ENCODE measurements around the gene DUSP9.
"Not testable (repeated sequence)": the region's sequence is repeated elsewhere in the genome, so short reads cannot be mapped to it uniquely, and the experiment has no call there.

Gene DUSP9

GRCh38 chrX:153673428-153674218, 26.6 kb downstream of the DUSP9 start, which contains the start of gene PNCK:
PNCK (minus strand) TSS chrX:153673813; CDS start chrX:153673076, 737 bp downstream.
- DNase-seq: no peak

- DNase-seq: no peak
Observed at GRCh38 chrX:153674219-153674851, 27.3 kb downstream of the DUSP9 start.

- DNase-seq: no peak
Observed at GRCh38 chrX:153681175-153681574, 34.2 kb downstream of the DUSP9 start.

DNA sequence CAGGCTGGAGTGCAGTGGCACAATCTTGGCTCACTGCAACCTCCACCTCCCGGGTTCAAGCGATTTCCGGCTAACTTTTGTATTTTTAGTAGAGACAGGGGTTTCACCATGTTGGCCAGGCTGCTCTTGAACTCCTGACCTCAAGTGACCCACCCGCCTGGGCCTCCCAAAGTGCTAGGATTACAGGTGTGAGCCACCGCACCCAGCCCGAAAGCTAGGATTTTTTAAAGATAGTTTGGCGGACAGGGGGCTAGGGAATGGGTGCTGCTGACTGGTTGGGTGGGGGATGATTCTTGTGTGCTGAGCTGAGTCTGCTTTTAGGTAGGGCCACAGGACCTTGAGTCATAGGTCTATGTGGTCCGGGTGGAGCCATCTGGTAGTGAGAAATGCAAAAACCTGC, 36.5 kb downstream of the DUSP9 start:
- DNase-seq: not testable (repeated sequence)

DNA sequence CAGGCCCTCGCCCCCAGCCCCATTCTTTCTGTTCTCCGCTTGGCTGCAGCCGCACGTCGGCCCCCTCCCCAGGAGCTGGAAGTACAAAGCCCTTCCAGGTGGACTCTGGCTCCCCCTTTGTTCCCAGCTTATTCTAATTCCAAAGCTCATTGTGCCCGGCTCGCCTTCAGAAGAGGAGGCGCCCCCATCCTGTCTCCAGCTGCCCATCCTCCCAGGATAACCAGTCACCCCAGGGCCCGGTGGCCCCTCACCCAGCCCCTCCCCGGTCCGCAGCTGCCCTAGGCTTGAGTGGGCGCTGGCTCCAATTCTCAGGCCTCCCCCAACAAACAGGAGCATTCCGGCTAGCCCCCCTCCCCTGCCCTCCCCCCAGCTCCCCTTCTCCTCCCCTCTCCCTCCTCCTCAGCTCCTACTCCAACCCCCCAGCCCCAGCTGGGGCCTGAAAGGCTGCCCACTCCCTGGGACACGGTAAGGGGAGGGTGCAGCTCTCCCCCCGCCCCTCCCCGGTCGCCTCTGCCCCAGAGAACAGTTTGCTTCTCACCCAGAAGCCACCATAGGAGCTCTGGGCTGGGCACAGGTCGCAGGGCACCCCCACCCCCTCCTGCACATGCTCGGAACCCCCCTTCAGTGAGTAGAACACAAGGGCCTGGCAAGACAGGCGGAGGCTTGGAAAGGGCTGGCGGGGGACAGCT, 37.6 kb downstream of the DUSP9 start:
- DNase-seq: no peak

DNA sequence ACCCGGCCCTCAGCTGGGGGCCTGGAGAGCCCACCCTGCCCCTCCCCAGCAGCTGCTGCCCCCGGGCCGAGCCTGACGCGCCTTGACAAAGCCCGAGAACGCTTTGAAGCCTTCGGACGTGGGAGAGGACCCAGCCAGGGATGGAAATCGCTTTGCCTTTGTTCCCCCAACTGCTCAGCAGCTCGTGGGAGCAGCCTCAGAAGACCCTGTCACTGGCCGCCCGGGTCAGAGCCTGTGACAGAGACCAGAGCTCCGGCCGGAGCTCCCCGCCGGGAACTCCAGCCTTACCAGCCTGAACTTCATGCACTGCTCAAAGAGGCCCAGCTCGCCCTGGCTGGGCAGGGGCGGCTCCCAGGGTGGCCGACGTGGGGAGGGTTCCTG, 38.1 kb downstream of the DUSP9 start:
- DNase-seq: no peak

GRCh38 chrX:153685751-153686696, 39.0 kb downstream of the DUSP9 start:
- DNase-seq: no peak

DNA sequence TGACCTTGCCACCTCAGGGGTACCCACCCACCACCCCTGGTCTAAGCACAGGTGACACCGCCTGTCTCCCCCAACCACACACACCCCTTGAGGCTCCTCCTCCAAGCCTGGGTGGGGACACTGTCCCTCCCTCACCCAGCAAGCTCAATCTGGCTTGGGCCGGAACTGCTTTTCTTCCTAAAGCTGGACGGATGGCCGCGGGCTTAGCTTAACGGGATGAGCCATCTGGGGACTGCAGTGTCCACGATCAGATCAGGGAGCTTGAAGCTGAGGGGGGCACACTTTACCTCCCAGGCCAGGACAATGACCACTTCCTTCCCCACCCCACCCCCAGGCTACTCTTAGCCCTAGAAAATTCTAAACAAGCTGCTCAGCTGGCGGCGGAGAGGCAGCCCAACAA, 39.7 kb downstream of the DUSP9 start:
- DNase-seq: no peak

- peak; percentile 71 for DNase-seq
Observed at GRCh38 chrX:153687121-153688039, 40.4 kb downstream of the DUSP9 start, which contains the start of gene SLC6A8. SLC6A8 (plus strand) TSS chrX:153687926; CDS start chrX:153688575, 649 bp downstream.

- DNase-seq: no peak
Observed at GRCh38 chrX:153688071-153688470, 41.1 kb downstream of the DUSP9 start.

DNA sequence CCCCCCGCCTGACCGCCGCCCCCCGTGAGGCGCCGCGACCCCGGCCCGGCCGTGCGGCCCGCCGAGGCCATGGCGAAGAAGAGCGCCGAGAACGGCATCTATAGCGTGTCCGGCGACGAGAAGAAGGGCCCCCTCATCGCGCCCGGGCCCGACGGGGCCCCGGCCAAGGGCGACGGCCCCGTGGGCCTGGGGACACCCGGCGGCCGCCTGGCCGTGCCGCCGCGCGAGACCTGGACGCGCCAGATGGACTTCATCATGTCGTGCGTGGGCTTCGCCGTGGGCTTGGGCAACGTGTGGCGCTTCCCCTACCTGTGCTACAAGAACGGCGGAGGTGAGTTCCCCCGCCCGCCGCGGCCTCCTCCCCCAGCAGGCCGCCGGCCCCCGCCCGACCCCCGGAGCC, 41.5 kb downstream of the DUSP9 start:
- DNase-seq: no peak

- no peak for DNase-seq
Observed at GRCh38 chrX:153688911-153689590, 42.0 kb downstream of the DUSP9 start.

GRCh38 chrX:153689654-153690465, 42.9 kb downstream of the DUSP9 start:
- no peak for DNase-seq

GRCh38 chrX:153690466-153690865, 43.5 kb downstream of the DUSP9 start:
- no peak for DNase-seq

GRCh38 chrX:153691032-153691827, 44.2 kb downstream of the DUSP9 start:
- not testable (repeated sequence) for DNase-seq

GRCh38 chrX:153692003-153692402, 45.0 kb downstream of the DUSP9 start:
- DNase-seq: no peak

- no peak for DNase-seq
Observed at GRCh38 chrX:153692611-153693156, 45.7 kb downstream of the DUSP9 start.
